Dermis lymphatic vessel endothelial cell (primary cell): ENCODE results near the gene RPS23. TPM values are rescaled to one million over a fixed set of nuclear protein-coding genes. Genes with fewer than 3 reads are reported as not detected.

Source experiments
- total RNA-seq: library from RNA; depleted of rRNA; stranded (reverse); fragments of >200 nt; gene quantifications from 2 replicates; pipeline ENCODE4 v1.2.1, GENCODE V29; 2014

Gene RPS23
- total RNA-seq: 3,529 and 6,361 TPM in 2 replicates

DNA sequence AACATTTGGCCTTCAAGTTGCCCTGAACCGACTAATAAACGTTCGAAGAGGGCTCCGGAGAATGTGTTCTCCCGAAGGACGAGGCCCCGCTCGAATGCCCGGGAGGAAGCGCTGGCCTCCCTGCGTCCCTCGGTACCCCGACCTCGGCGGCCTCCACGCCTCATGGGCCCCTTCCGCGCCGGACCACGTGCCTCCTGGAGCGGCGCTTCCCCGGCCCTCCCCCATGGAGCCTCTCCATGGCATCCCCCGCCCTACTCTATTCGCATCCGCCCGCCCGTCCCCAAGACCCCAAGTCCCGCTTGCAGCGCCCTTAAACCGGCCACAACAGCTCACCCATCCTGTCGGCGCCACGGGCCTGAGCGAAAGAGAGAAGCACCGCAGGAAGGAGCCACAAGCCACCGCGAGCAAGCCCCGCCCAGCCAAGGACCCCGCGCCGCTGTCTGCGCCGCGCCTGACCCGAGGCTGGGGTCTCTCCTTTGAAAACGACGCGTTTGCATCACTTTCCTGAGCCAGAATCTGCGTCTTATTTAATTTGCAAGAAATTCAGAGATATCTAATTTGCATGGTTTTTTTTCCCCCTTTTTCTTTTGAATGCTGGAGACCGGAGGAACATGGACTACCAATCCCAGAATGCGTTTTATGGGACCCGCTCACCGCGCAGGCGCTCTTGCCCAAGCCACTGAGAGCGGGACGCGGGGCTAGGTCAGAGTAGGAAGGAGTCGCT, at the start of gene RPS23:
Gene RPS23, minus strand, starts transcription at position 368 of the 724 bp plus-strand sequence. Its CDS starts 31 bp downstream, at position 337.

